ENCODE measurements around the gene TPCN1. TPM values are rescaled to one million over a fixed set of nuclear protein-coding genes. Genes with fewer than 3 reads are reported as not detected.
A peak's percentile ranks its signal among the peaks of the same experiment; 100 is the strongest.

The TPCN1 gene
- total RNA-seq, 2 donors from 2014 or later, result 18.9 to 30.8 TPM

- no peaks in the 10 kb centered on the region for H3K9me3 Mint-ChIP-seq
- no peak overlapping the region for H3K4me3 Mint-ChIP-seq
- Histone ChIP-seq H3K27me3 (ENCODE audit: control insufficient read depth, insufficient read depth, low read length, poor library complexity, severe bottlenecking) (no peaks in the 10 kb centered on the region), H3K36me3 (ENCODE audit: control insufficient read depth, insufficient read depth, low read length) (no peaks in the 10 kb centered on the region), H3K4me1 (ENCODE audit: control insufficient read depth, insufficient read depth, low read length) (peaks cover 9% of the 10 kb centered on the region), H3K9me3 (ENCODE audit: control insufficient read depth, low read length) (no peaks in the 10 kb centered on the region), H3K9ac (ENCODE audit: extremely low read depth, low read length, poor library complexity, severe bottlenecking) (no peak overlapping the region), H3K4me3 (ENCODE audit: low read length) (no peak overlapping the region), H3K27ac (ENCODE audit: low read depth, low read length) (no peak overlapping the region)
- H3K27me3 Mint-ChIP-seq (ENCODE audit: insufficient read depth), result no peaks in the 10 kb centered on the region
- peaks cover 17% of the 10 kb centered on the region for H3K4me1 Mint-ChIP-seq
- H3K27ac Mint-ChIP-seq, result no peak overlapping the region
- no peak for TF ChIP-seq CTCF (conservative IDR thresholded peaks at IDR 0.05)
- 84 to 88% methylated on average over 3 to 6 of the region's 6 CpGs for WGBS, 2 experiments (ENCODE audit: insufficient coverage in 1 of 2, insufficient read length in 1 of 2)
- DNase-seq, result no peak
- no peaks in the 10 kb centered on the region for H3K36me3 Mint-ChIP-seq (ENCODE audit: low read depth)
Observed at GRCh38 chr12:113301811-113302210, 80.5 kb downstream of the TPCN1 start.

GRCh38 chr12:113302466-113302865 is 81.2 kb downstream of the TPCN1 start:
- H3K9ac ChIP-seq (ENCODE audit: extremely low read depth, low read length, poor library complexity, severe bottlenecking), result no peak overlapping the region
- TF ChIP-seq CTCF (conservative IDR thresholded peaks at IDR 0.05), result no peak
- H3K27me3 ChIP-seq (ENCODE audit: control insufficient read depth, insufficient read depth, low read length, poor library complexity, severe bottlenecking), result no peaks in the 10 kb centered on the region
- 92 to 95% methylated on average over 6 to 8 of the region's 8 CpGs for WGBS, 2 experiments (ENCODE audit: insufficient coverage in 1 of 2, insufficient read length in 1 of 2)
- DNase-seq, result no peak
- Mint-ChIP-seq H3K4me3 (no peak overlapping the region), H3K4me1 (peaks cover 17% of the 10 kb centered on the region), H3K27me3 (ENCODE audit: insufficient read depth) (no peaks in the 10 kb centered on the region), H3K36me3 (ENCODE audit: low read depth) (no peaks in the 10 kb centered on the region), H3K9me3 (no peaks in the 10 kb centered on the region), H3K27ac (no peak overlapping the region)
- H3K4me3 ChIP-seq (ENCODE audit: low read length), result no peak overlapping the region
- H3K4me1 ChIP-seq (ENCODE audit: control insufficient read depth, insufficient read depth, low read length), result peaks cover 9% of the 10 kb centered on the region
- no peaks in the 10 kb centered on the region for H3K9me3 ChIP-seq (ENCODE audit: control insufficient read depth, low read length)
- H3K27ac ChIP-seq (ENCODE audit: low read depth, low read length), result no peak overlapping the region
- no peaks in the 10 kb centered on the region for H3K36me3 ChIP-seq (ENCODE audit: control insufficient read depth, insufficient read depth, low read length)

- H3K27ac Mint-ChIP-seq, result no peak overlapping the region
- no peaks in the 10 kb centered on the region for H3K9me3 ChIP-seq (ENCODE audit: control insufficient read depth, low read length)
Observed at GRCh38 chr12:113302886-113303640, 81.8 kb downstream of the TPCN1 start.

More at GRCh38 chr12:113302886-113303640, 81.8 kb downstream of the TPCN1 start:
- H3K4me3 ChIP-seq (ENCODE audit: low read length), result no peak overlapping the region
- no peaks in the 10 kb centered on the region for H3K36me3 ChIP-seq (ENCODE audit: control insufficient read depth, insufficient read depth, low read length)
- 61 to 78% methylated on average over 7 to 19 of the region's 19 CpGs for WGBS, 2 experiments (ENCODE audit: insufficient coverage in 1 of 2, insufficient read length in 1 of 2)
- H3K27ac ChIP-seq (ENCODE audit: low read depth, low read length), result peak overlapping the region; percentile 24
- no peaks in the 10 kb centered on the region for H3K36me3 Mint-ChIP-seq (ENCODE audit: low read depth)
- H3K4me3 Mint-ChIP-seq, result no peak overlapping the region
- no peaks in the 10 kb centered on the region for H3K27me3 ChIP-seq (ENCODE audit: control insufficient read depth, insufficient read depth, low read length, poor library complexity, severe bottlenecking)
- DNase-seq, result peak; percentile 77
- no peak for TF ChIP-seq CTCF (conservative IDR thresholded peaks at IDR 0.05)
- H3K4me1 Mint-ChIP-seq, result peaks cover 17% of the 10 kb centered on the region
- H3K27me3 Mint-ChIP-seq (ENCODE audit: insufficient read depth), result no peaks in the 10 kb centered on the region
- H3K9me3 Mint-ChIP-seq, result no peaks in the 10 kb centered on the region
- no peak overlapping the region for H3K9ac ChIP-seq (ENCODE audit: extremely low read depth, low read length, poor library complexity, severe bottlenecking)
- H3K4me1 ChIP-seq (ENCODE audit: control insufficient read depth, insufficient read depth, low read length), result peaks cover 9% of the 10 kb centered on the region

Measured in endodermal cell (in vitro differentiated cells).